H1 (cell line): ENCODE data around the gene TFAP2B.

Experiments used
- ATF2 ChIP-seq: IDR thresholded peaks from 2 replicates; pipeline ENCODE4 v1.6.1; 2012; ENCODE audit warnings: low read length, inconsistent platforms
- CTCF ChIP-seq, 3 experiments: IDR thresholded peaks; 1 replicate in 2 of 3; 2 replicates in 1 of 3; pipeline versions ENCODE4 v1.5.1 to v1.6.1; 2011; ENCODE audit warnings: low read length in 3 of 3, mild to moderate bottlenecking in 3 of 3, inconsistent platforms in 2 of 3, low read depth in 1 of 3, moderate library complexity in 1 of 3; ENCODE audit not compliant: insufficient read depth in 1 of 3; ENCODE audit errors: control extremely low read depth in 1 of 3
- POLR2A ChIP-seq, 2 experiments: IDR thresholded peaks; 1 replicate in 1 of 2; 2 replicates in 1 of 2; pipeline ENCODE4 v1.6.1; 2011; ENCODE audit warnings: low read depth in 2 of 2, low read length in 2 of 2, mild to moderate bottlenecking in 2 of 2; ENCODE audit errors: control extremely low read depth in 1 of 2
- SP1 ChIP-seq: IDR thresholded peaks from 2 replicates; pipeline ENCODE4 v1.6.1; 2011; ENCODE audit warnings: low read depth, low read length
- SRF ChIP-seq: IDR thresholded peaks from 2 replicates; pipeline ENCODE4 v1.6.1; 2011; ENCODE audit warnings: mild to moderate bottlenecking, low read depth, low read length, moderate library complexity
- SUZ12 ChIP-seq: fragments of 200-600 bp; sonication (generic); IDR thresholded peaks from 2 replicates; pipeline ENCODE4 v1.6.1; 2012; ENCODE audit warnings: mild to moderate bottlenecking, inconsistent platforms, low read length, moderate library complexity, mixed read lengths
- USF2 ChIP-seq: IDR thresholded peaks from 2 replicates; pipeline ENCODE4 v1.6.1; 2011; ENCODE audit warnings: low read length, improper control_type of control experiment

GRCh38 chr6:50889935-50890334 lies 71.3 kb downstream of the TFAP2B start:
- no peak for TF ChIP-seq POLR2A (IDR thresholded peaks at IDR 0.05; ENCODE audit: control extremely low read depth in 1 of 2, low read depth in 2 of 2, low read length in 2 of 2)
- no peak for TF ChIP-seq SRF
- TF ChIP-seq USF2, result no peak
- TF ChIP-seq SUZ12, result no peak
- TF ChIP-seq CTCF (IDR thresholded peaks at IDR 0.05; ENCODE audit: control extremely low read depth in 1 of 3, insufficient read depth in 1 of 3, low read depth in 1 of 3, low read length in 3 of 3), result no peak
- no peak for TF ChIP-seq SP1
- no peak for TF ChIP-seq ATF2
